Ishikawa (cell line): Measurements from ENCODE around the gene SATB2.

ENCODE experiments used
- CEBPB ChIP-seq: IDR thresholded peaks from 2 replicates; pipeline ENCODE4 v1.6.1; 2012
- CREB1 ChIP-seq: IDR thresholded peaks from 2 replicates; pipeline ENCODE4 v1.6.1; 2012; ENCODE audit warnings: low read depth
- EP300 ChIP-seq: IDR thresholded peaks from 2 replicates; pipeline ENCODE4 v1.6.1; 2012; ENCODE audit warnings: borderline replicate concordance
- RAD21 ChIP-seq: IDR thresholded peaks from 2 replicates; pipeline ENCODE4 v1.6.1; 2012; ENCODE audit warnings: low read depth
- TEAD4 ChIP-seq: IDR thresholded peaks from 2 replicates; pipeline ENCODE4 v1.6.1; 2012
- YY1 ChIP-seq: IDR thresholded peaks from 2 replicates; pipeline ENCODE4 v1.6.1; 2012; ENCODE audit warnings: low read depth
- TF ChIP-seq, protein P1 (sequence below): IDR thresholded peaks from 2 replicates; pipeline ENCODE4 v1.6.1; 2012; ENCODE audit warnings: low read depth, mild to moderate bottlenecking
- TF ChIP-seq, protein P2 (sequence below): IDR thresholded peaks from 2 replicates; pipeline ENCODE4 v1.6.1; 2012
- TF ChIP-seq, protein P3 (sequence below): IDR thresholded peaks from 2 replicates; pipeline ENCODE4 v1.6.1; 2012

DNA sequence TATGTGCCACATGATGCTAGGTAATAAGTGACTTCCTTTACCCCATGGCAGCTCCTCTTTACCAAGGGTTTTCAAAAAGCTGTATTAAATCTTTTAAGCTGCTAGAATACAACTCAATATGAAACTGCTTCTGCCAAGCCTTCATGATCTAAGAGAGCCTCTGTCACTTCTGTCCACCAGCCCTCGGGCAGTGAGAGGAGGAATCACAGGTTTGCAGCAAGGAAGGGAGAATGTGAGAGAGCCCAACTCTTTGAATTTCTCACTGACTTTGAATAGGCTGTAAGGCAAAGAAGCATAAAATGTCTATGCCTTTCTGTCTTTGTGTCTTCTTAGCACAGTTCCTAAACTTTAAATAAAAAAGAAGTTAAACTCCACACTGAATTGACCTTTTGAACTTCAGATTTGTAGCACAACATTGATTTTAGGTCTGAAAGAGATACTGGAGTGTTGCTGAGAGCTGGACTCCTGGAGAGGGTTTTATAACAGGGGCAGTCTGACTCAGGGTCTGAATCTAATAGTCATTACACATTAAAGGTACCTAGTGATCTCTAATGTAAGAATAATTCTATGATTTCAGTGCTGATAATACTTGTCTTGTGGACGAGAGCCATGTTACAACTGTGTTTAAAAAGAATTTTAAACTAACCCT, 48.1 kb upstream of the SATB2 start:
- TF ChIP-seq CEBPB (no peak), RAD21 (no peak), EP300 (no peak), TEAD4 (no peak), CREB1 (no peak), YY1 (no peak)
- TF ChIP-seq, protein P1, sequence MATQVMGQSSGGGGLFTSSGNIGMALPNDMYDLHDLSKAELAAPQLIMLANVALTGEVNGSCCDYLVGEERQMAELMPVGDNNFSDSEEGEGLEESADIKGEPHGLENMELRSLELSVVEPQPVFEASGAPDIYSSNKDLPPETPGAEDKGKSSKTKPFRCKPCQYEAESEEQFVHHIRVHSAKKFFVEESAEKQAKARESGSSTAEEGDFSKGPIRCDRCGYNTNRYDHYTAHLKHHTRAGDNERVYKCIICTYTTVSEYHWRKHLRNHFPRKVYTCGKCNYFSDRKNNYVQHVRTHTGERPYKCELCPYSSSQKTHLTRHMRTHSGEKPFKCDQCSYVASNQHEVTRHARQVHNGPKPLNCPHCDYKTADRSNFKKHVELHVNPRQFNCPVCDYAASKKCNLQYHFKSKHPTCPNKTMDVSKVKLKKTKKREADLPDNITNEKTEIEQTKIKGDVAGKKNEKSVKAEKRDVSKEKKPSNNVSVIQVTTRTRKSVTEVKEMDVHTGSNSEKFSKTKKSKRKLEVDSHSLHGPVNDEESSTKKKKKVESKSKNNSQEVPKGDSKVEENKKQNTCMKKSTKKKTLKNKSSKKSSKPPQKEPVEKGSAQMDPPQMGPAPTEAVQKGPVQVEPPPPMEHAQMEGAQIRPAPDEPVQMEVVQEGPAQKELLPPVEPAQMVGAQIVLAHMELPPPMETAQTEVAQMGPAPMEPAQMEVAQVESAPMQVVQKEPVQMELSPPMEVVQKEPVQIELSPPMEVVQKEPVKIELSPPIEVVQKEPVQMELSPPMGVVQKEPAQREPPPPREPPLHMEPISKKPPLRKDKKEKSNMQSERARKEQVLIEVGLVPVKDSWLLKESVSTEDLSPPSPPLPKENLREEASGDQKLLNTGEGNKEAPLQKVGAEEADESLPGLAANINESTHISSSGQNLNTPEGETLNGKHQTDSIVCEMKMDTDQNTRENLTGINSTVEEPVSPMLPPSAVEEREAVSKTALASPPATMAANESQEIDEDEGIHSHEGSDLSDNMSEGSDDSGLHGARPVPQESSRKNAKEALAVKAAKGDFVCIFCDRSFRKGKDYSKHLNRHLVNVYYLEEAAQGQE: no peak
- TF ChIP-seq, protein P2, sequence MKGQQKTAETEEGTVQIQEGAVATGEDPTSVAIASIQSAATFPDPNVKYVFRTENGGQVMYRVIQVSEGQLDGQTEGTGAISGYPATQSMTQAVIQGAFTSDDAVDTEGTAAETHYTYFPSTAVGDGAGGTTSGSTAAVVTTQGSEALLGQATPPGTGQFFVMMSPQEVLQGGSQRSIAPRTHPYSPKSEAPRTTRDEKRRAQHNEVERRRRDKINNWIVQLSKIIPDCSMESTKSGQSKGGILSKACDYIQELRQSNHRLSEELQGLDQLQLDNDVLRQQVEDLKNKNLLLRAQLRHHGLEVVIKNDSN: no peak
- TF ChIP-seq, protein P3, sequence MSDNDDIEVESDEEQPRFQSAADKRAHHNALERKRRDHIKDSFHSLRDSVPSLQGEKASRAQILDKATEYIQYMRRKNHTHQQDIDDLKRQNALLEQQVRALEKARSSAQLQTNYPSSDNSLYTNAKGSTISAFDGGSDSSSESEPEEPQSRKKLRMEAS: no peak
